ENCODE results near the gene IP6K3.

DNA sequence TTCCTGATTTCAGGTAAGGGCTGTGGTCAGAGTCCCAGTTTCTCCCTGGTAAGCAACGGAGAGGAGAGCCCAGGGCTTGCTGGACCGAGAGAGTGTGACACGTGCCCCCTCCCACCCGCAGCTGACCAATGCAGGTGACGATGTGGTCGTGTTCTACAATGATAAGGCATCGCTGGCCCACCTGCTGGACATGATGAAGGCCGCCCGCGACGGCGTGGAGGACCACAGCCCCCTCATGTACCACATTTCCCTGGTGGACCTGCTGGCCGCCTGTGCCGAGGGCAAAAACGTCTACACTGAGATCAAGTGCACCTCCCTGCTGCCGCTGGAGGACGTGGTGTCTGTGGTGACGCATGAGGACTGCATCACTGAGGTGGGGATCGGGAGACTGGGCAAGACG lies 66.9 kb downstream of the IP6K3 start:
- TF ChIP-seq TAF1 (IDR thresholded peaks at IDR 0.05; ENCODE audit: borderline replicate concordance, insufficient read depth, low read length), result no peak
- no peak for TF ChIP-seq POLR2AphosphoS5 (IDR thresholded peaks at IDR 0.05; ENCODE audit: low read depth, low read length)
- TF ChIP-seq SIN3A (IDR thresholded peaks at IDR 0.05; ENCODE audit: borderline replicate concordance, insufficient read depth, low read length), result no peak

All from PFSK-1 (cell line).